ENCODE measurements around the gene GRK2. TPM values are rescaled to one million over a fixed set of nuclear protein-coding genes. Genes with fewer than 3 reads are reported as not detected.
A peak's percentile ranks its signal among the peaks of the same experiment; 100 is the strongest.

GRK2 gene
- total and polyA plus RNA-seq, 2 of the 13 experiments (the other 11 are each of a cell fraction or from before 2014, with no cell fraction given): 31.3 to 42.4 TPM

DNA sequence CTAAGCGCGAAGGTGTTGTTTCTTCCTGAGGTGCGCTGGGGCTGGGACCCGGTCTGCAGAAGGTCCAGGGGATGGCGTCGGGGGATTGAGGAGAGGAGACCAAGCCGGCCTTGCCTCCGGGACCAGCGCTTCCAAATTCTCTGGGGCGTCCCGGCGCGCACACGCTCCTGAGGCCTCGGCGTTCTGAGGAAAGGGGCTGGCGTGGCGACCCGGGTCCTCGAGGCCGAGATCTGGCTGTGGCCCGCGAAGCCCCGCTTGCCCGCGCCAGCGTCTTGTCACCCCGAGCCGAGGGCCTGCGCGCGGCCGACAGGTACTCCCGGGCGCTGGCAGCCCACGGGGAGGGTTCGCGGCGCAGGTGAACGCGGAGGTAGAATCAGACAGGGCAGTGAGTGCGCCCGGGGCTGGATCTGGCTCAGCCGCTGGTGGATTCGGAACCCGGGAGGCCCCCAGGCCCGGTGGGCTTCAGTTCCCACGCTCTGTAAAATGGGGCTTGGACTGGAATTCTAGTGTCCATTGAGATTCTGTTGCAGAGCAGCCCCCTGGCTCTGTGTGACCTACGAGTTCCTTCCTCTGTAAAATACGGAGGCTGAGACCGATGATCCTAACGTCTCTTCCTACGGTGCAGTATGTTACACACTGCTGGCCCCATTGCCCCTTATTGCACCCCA is 51.7 kb downstream of the GRK2 start (continued):
- TF ChIP-seq, protein P1, sequence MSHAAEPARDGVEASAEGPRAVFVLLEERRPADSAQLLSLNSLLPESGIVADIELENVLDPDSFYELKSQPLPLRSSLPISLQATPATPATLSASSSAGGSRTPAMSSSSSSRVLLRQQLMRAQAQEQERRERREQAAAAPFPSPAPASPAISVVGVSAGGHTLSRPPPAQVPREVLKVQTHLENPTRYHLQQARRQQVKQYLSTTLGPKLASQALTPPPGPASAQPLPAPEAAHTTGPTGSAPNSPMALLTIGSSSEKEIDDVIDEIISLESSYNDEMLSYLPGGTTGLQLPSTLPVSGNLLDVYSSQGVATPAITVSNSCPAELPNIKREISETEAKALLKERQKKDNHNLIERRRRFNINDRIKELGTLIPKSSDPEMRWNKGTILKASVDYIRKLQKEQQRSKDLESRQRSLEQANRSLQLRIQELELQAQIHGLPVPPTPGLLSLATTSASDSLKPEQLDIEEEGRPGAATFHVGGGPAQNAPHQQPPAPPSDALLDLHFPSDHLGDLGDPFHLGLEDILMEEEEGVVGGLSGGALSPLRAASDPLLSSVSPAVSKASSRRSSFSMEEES (CRISPR knock-in tag; IDR thresholded peaks at IDR 0.05): no peak
- TF ChIP-seq DDIT3 (CRISPR knock-in tag; IDR thresholded peaks at IDR 0.05) (no peak), AGO1 (IDR thresholded peaks at IDR 0.05; ENCODE audit: low read depth, low read length, poor library complexity, severe bottlenecking) (no peak), HOXA5 (CRISPR knock-in tag; IDR thresholded peaks at IDR 0.05) (0 out of 2 replicates have a peak, but pooled peaks have one; percentile 32), ATF4 (CRISPR knock-in tag; IDR thresholded peaks at IDR 0.05) (no peak), ZFP1 (CRISPR knock-in tag; IDR thresholded peaks at IDR 0.05) (no peak), CEBPG (CRISPR knock-in tag; IDR thresholded peaks at IDR 0.05) (no peak), ZKSCAN5 (CRISPR knock-in tag; IDR thresholded peaks at IDR 0.05) (no peak), JARID2 (CRISPR knock-in tag; IDR thresholded peaks at IDR 0.05; ENCODE audit: insufficient replicate concordance) (no peak), TARDBP (CRISPR knock-in tag; IDR thresholded peaks at IDR 0.05) (no peak; the same call in 1 of the 2 replicates), RBM39 (IDR thresholded peaks at IDR 0.05; ENCODE audit: low read depth, low read length, poor library complexity, severe bottlenecking) (no peak), HDAC1 (CRISPR knock-in tag; IDR thresholded peaks at IDR 0.05) (peak; percentile 64), NPAS2 (CRISPR knock-in tag; IDR thresholded peaks at IDR 0.05; ENCODE audit: borderline replicate concordance) (no peak), TBX3 (IDR thresholded peaks at IDR 0.05; ENCODE audit: borderline replicate concordance) (no peak), ATF7-NPFF (CRISPR knock-in tag; IDR thresholded peaks at IDR 0.05; ENCODE audit: low read depth) (no peak; the same call in 1 of the 2 replicates), HNRNPUL1 (IDR thresholded peaks at IDR 0.05; ENCODE audit: low read depth, low read length) (no peak), ARNT (IDR thresholded peaks at IDR 0.05) (no peak)
- TF ChIP-seq, protein P2, sequence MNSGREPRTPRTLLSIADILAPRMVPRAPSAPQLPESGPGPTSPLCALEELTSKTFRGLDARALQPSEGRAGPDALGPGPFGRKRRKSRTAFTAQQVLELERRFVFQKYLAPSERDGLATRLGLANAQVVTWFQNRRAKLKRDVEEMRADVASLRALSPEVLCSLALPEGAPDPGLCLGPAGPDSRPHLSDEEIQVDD (CRISPR knock-in tag; IDR thresholded peaks at IDR 0.05; ENCODE audit: borderline replicate concordance): no peak
- TF ChIP-seq, protein P3, sequence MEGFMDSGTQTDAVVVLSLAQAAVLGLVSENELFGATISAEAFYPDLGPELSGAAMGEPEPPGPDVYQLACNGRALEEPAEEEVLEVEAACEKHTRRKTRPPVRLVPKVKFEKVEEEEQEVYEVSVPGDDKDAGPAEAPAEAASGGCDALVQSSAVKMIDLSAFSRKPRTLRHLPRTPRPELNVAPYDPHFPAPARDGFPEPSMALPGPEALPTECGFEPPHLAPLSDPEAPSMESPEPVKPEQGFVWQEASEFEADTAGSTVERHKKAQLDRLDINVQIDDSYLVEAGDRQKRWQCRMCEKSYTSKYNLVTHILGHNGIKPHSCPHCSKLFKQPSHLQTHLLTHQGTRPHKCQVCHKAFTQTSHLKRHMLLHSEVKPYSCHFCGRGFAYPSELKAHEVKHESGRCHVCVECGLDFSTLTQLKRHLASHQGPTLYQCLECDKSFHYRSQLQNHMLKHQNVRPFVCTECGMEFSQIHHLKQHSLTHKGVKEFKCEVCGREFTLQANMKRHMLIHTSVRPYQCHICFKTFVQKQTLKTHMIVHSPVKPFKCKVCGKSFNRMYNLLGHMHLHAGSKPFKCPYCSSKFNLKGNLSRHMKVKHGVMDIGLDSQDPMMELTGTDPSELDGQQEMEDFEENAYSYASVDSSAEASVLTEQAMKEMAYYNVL (CRISPR knock-in tag; IDR thresholded peaks at IDR 0.05; ENCODE audit: borderline replicate concordance): no peak
- TF ChIP-seq, protein P4, sequence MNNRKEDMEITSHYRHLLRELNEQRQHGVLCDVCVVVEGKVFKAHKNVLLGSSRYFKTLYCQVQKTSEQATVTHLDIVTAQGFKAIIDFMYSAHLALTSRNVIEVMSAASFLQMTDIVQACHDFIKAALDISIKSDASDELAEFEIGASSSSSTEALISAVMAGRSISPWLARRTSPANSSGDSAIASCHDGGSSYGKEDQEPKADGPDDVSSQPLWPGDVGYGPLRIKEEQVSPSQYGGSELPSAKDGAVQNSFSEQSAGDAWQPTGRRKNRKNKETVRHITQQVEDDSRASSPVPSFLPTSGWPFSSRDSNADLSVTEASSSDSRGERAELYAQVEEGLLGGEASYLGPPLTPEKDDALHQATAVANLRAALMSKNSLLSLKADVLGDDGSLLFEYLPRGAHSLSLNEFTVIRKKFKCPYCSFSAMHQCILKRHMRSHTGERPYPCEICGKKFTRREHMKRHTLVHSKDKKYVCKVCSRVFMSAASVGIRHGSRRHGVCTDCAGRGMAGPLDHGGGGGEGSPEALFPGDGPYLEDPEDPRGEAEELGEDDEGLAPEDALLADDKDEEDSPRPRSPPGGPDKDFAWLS (CRISPR knock-in tag; IDR thresholded peaks at IDR 0.05; ENCODE audit: borderline replicate concordance): 0 out of 2 replicates have a peak, but pooled peaks have one; percentile 61
- TF ChIP-seq, protein P5, sequence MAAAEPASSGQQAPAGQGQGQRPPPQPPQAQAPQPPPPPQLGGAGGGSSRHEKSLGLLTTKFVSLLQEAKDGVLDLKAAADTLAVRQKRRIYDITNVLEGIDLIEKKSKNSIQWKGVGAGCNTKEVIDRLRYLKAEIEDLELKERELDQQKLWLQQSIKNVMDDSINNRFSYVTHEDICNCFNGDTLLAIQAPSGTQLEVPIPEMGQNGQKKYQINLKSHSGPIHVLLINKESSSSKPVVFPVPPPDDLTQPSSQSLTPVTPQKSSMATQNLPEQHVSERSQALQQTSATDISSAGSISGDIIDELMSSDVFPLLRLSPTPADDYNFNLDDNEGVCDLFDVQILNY (CRISPR knock-in tag; conservative IDR thresholded peaks at IDR 0.05): no peak

Measured in HepG2 (cell line).